GM12875 (cell line): ENCODE measurements around the gene AP1G1.

ENCODE experiments used
- H3K4me3 ChIP-seq: one replicate; pipeline ENCODE4 v1.5.1; 2011; ENCODE audit warnings: low read depth, low read length, control low read depth
- TF ChIP-seq, protein P1 (sequence below): IDR thresholded peaks from 2 replicates; pipeline ENCODE4 v1.5.1; 2011; ENCODE audit warnings: low read depth, mild to moderate bottlenecking, control low read depth, inconsistent platforms, low read length, moderate library complexity, borderline replicate concordance; ENCODE audit not compliant: insufficient read depth

The AP1G1 gene

DNA sequence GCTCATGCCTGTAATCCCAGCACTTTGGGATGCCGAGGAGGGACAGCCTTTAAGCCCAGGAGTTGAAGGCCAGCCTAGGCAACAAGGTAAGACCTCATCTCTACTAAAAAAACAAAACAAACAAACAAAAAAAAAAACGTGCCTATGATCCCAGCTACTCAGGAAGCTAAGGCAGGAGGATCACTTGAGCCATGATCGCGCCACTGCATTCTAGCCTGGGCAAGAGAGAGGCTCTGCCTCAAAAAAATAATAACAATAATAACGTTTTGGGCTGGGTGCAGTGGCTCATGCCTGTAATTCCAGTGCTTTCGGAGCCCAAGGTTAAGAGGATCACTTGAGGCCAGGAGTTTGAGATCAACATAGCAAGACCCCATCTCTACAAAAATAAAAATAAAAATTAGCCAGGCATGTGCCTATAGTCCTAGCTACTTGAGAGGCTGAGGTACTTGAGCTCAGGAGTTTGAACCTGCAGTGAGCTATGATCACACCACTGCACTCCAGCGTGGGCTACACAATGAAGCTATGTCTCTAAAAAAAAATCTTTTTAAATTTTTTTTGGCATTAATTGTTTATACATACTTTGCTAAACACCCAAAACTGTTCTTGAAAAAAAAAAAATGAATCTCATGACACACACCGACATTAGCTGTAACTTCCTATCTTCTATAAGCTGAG lies 87.4 kb downstream of the AP1G1 start:
- TF ChIP-seq, protein P1, sequence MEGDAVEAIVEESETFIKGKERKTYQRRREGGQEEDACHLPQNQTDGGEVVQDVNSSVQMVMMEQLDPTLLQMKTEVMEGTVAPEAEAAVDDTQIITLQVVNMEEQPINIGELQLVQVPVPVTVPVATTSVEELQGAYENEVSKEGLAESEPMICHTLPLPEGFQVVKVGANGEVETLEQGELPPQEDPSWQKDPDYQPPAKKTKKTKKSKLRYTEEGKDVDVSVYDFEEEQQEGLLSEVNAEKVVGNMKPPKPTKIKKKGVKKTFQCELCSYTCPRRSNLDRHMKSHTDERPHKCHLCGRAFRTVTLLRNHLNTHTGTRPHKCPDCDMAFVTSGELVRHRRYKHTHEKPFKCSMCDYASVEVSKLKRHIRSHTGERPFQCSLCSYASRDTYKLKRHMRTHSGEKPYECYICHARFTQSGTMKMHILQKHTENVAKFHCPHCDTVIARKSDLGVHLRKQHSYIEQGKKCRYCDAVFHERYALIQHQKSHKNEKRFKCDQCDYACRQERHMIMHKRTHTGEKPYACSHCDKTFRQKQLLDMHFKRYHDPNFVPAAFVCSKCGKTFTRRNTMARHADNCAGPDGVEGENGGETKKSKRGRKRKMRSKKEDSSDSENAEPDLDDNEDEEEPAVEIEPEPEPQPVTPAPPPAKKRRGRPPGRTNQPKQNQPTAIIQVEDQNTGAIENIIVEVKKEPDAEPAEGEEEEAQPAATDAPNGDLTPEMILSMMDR: no peak
- H3K4me3 ChIP-seq: no peak overlapping the region

DNA sequence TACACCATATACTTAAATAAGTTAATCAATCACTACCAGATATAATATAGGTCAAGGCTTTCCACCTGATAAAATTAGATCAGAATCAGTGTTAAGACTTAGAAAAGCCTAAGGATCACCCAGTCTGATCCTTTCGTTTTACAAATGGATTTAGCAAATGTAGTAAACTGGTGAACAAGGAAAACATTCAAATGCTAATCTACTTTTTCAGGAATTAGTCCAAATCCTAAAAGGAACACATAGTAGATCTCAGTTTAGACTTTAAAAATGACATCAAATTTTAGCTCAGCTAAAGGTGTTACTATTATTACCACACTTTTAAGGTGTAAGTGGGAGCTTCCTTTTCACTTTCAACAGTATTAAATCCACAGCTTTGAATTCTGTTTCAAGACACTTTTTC lies 96.1 kb downstream of the AP1G1 start:
- TF ChIP-seq, protein P1: no peak
- no peak overlapping the region for H3K4me3 ChIP-seq

DNA sequence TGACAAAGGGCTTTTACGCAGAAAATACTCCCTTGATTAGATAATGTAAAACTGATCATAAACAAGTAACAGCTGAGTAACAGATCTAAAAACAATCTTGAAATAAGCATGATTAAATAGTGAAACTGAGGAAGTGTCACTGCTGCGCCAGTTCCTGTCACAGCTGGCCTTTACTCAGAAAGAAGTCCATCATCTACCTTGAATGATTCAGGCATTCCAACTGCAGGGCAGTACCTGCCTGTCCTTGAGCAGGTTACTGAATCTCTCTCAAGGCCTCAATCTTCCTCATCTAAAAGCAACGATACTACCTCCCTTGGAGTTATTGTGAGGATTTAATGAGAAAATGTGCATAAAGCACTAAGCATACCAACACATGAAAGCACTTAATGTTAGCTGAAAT lies 96.8 kb downstream of the AP1G1 start:
- H3K4me3 ChIP-seq: no peak overlapping the region
- TF ChIP-seq, protein P1: no peak

DNA sequence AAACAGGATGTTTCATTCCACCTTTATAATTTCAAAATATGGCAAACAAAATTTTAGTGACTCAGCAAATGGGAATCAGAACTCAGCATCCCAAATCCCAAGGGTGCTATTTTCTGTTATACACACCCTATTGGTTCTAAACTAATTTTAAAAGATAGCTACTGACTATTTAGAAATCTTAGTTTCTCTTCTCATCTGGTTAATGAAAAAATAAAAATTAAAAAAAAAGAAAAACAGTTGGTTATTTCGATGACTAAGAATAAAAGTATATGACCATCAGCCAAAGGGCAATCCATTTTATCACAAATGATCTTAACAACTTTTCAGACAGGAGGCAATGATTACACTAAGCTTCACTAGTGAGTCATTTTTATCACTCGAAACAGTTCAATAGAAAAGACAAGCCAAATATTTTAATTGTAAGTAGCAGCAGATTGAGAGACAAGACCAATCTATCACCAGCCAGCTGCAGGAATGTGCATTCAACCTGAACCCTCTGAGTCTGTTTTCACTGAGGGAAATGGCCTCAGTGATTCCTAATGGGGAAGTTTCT lies 99.3 kb downstream of the AP1G1 start:
- no peak overlapping the region for H3K4me3 ChIP-seq
- TF ChIP-seq, protein P1: no peak

DNA sequence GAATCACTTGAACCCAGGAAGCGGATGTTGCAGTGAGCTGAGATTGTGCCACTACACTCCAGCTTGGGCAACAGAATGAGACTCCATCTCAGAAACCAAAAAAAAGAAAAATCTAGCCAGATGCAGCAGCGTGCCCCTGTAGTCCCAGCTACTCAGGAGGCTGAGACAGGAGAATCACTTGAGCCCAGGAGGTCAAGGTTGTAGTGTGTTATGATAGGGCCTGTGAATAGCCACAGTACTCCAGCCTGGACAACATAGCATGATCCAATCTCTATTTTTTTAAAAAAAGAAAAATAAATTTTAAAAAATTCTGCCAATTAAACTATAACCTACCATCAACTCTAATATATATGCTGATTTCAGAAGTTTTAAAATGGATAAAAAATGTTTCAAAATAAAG lies 99.9 kb downstream of the AP1G1 start:
- H3K4me3 ChIP-seq: no peak overlapping the region
- TF ChIP-seq, protein P1: no peak

DNA sequence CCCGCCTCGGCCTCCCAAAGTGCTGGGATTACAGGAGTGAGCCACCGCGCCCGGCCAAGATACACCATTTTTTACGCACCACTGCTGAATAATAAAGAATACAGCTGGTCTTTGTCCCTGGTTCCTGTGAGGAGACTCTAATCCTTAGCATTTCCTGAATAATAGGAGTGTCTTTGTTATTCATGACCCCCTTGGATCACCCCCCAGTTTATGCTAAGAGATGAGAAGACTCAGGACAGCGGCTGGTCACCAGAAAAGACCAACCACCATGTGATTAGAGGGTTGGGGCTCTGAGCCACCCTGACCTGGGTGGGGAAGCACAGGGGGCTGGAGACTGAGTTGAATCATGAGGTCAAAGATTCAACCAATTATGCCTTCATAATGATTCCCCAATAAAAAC lies 101.4 kb downstream of the AP1G1 start:
- H3K4me3 ChIP-seq: no peak overlapping the region
- TF ChIP-seq, protein P1: no peak

DNA sequence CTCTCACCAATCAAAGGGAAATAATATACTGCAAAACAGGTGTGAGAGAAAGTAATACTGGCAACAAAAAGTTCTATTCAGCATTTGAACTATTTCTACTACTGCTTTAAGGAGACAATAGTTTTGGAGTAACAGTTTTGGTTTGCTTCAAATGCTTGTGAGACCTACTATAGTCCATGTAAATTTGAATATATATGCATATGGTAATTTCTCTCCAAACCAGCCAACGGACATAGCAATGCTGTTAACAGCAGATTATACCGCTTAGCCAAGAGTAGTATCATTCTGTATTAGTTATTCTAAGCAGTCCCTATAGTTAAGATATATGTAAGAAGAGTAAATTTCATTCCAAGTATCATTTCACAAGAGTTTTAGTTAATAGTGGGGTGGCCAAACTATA lies 102.6 kb downstream of the AP1G1 start:
- TF ChIP-seq, protein P1: no peak
- no peak overlapping the region for H3K4me3 ChIP-seq
